Erythroblast (primary cell): Measurements from ENCODE around the gene SIGLEC15.

Experiments used
- GATA1 ChIP-seq: IDR thresholded peaks from 2 replicates; pipeline ENCODE4 v1.6.1; 2011; ENCODE audit warnings: low read depth, mild to moderate bottlenecking, control low read depth, low read length, moderate library complexity
- POLR2A ChIP-seq: IDR thresholded peaks from 2 replicates; pipeline ENCODE4 v1.6.1; 2011; ENCODE audit warnings: mild to moderate bottlenecking, low read length

DNA sequence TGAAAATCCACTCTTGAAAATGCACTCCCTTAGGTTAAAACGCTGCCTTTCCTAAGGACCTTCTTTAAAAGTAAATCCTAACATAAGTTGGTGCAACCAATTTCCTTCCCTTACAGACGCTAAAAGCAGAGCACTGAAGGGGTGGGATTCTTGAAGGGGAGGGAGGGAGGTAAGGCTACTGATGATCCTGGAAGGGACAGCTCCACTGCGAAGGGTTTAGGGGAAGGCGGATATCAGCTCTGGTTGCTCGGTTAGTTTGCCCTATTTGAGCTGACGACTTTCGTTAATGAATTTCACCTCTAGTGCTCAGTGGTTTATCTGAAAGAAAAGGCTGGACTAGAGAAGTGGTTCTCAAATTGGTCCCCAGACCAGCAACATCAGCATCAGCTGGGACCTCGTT is 49.7 kb upstream of the SIGLEC15 start:
- TF ChIP-seq POLR2A = no peak
- no peak for TF ChIP-seq GATA1
